DOHH2 (cell line): ENCODE data around the gene SPA17.

ENCODE experiments used
- CTCF ChIP-seq: fragments of 200-600 bp; sonication (generic); IDR thresholded peaks from one replicate; pipeline ENCODE4 v1.5.1; 2014; ENCODE audit warnings: antibody characterized with exemption, mild to moderate bottlenecking, low read depth, low read length; ENCODE audit not compliant: poor library complexity, severe bottlenecking
- EZH2phosphoT487 ChIP-seq: fragments of 200-600 bp; sonication (generic); IDR thresholded peaks from 2 replicates; pipeline ENCODE4 v1.6.1; 2017; ENCODE audit warnings: borderline replicate concordance, mild to moderate bottlenecking, antibody characterized with exemption, low read length, moderate library complexity, mixed read lengths

- TF ChIP-seq CTCF (no peak), EZH2phosphoT487 (no peak)
Observed at GRCh38 chr11:124716591-124716990, 42.9 kb downstream of the SPA17 start.
